Prostate gland (tissue), 2 donors: ENCODE measurements around the gene PLRG1. TPM values are rescaled to one million over a fixed set of nuclear protein-coding genes. Genes with fewer than 3 reads are reported as not detected.

ENCODE experiments used
- DNase-seq: peaks from one replicate; pipeline ENCODE4 v3.0.0-alpha.2; 2019; ENCODE audit warnings: low spot score
- H3K27ac ChIP-seq, 2 donors: fragments of 200-600 bp; sonication (generic); 2 replicates each; pipeline ENCODE4 v1.5.1; 2017 to 2019
- H3K27me3 ChIP-seq: fragments of 200-600 bp; sonication (generic); replicated peaks from 2 replicates; pipeline ENCODE4 v1.5.1; 2019; ENCODE audit not compliant: insufficient read depth
- H3K36me3 ChIP-seq, 2 donors: fragments of 200-600 bp; sonication (generic); 1 replicate in 1 of 2; 2 replicates in 1 of 2; pipeline versions ENCODE4 v1.5.1 to v1.8.1; 2017 to 2019
- H3K4me1 ChIP-seq: fragments of 200-600 bp; sonication (generic); replicated peaks from 2 replicates; pipeline ENCODE4 v1.5.1; 2019
- H3K4me3 ChIP-seq, 2 donors: fragments of 200-600 bp; sonication (generic); 2 replicates each; pipeline ENCODE4 v1.5.1; 2017 to 2019
- H3K9me3 ChIP-seq: fragments of 200-600 bp; sonication (generic); 2 replicates; pipeline ENCODE4 v1.5.1; 2017
- POLR2A ChIP-seq: fragments of 450-650 bp; IDR thresholded peaks from one replicate; pipeline ENCODE4 v1.6.1; 2016; ENCODE audit warnings: antibody characterized with exemption, mild to moderate bottlenecking
- POLR2AphosphoS5 ChIP-seq: sonication (generic); formaldehyde crosslinking; IDR thresholded peaks from one replicate; pipeline ENCODE4 v1.6.1; 2017; ENCODE audit warnings: antibody characterized with exemption
- WGBS: methylation state at CpG from one replicate; pipeline ENCODE4 v1.1.5; 2018; 5-methylcytosine and 5-hydroxymethylcytosine counted together
- intact Hi-C: fragments of 100-400 bp; cut with DNase I; formaldehyde crosslinking; loops from one replicate; pipeline ENCODE4 v1.14.2; 2022
- total RNA-seq, 2 donors: library from RNA; depleted of rRNA; stranded (reverse); fragments of >200 nt; gene quantifications; one replicate each; pipeline ENCODE4 v1.1.0, GENCODE V29; 2016
- TF ChIP-seq, protein P1 (sequence below), 4 experiments: fragments of 200-600 bp in 2 of 4; fragments of 450-650 bp in 2 of 4; sonication (generic) in 2 of 4; IDR thresholded peaks; 1 replicate in 3 of 4; 2 replicates in 1 of 4; pipeline ENCODE4 v1.5.1; 2016 to 2019; ENCODE audit warnings: antibody characterized with exemption in 4 of 4, mild to moderate bottlenecking in 2 of 4, moderate library complexity in 2 of 4

Gene PLRG1
- total RNA-seq, 2 donors from 2014 or later: 28.2 to 48.3 TPM

DNA sequence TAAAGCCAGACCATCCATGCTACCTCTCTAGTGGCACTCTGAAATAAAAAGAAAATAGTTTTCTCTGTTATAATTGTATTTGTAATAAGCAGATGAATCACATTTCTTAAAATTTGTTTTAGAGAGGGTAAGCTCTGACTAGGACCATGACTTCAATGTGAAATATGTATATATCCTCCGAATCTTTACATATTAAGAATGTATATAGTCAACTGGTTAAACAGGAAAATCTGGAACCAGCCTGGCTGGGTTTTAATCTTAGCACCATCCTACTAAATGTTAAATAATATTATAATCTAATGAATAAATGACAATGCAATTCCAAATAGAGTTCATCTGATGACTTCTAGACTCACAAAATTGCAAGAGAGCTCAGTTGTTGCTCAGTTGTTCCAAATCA lies 14.1 kb upstream of the PLRG1 start:
- intact Hi-C loops: no loop called here
- H3K4me3 ChIP-seq: no peak overlapping the region
- WGBS: 71% methylated on average over 1 of the region's 1 CpG
- DNase-seq: no peak
- H3K4me1 ChIP-seq: no peaks in the 10 kb centered on the region
- H3K27me3 ChIP-seq: no peaks in the 10 kb centered on the region
- no peaks in the 10 kb centered on the region for H3K36me3 ChIP-seq
- TF ChIP-seq, protein P1, sequence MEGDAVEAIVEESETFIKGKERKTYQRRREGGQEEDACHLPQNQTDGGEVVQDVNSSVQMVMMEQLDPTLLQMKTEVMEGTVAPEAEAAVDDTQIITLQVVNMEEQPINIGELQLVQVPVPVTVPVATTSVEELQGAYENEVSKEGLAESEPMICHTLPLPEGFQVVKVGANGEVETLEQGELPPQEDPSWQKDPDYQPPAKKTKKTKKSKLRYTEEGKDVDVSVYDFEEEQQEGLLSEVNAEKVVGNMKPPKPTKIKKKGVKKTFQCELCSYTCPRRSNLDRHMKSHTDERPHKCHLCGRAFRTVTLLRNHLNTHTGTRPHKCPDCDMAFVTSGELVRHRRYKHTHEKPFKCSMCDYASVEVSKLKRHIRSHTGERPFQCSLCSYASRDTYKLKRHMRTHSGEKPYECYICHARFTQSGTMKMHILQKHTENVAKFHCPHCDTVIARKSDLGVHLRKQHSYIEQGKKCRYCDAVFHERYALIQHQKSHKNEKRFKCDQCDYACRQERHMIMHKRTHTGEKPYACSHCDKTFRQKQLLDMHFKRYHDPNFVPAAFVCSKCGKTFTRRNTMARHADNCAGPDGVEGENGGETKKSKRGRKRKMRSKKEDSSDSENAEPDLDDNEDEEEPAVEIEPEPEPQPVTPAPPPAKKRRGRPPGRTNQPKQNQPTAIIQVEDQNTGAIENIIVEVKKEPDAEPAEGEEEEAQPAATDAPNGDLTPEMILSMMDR (IDR thresholded peaks at IDR 0.05): no peak
- TF ChIP-seq POLR2A: no peak
- TF ChIP-seq POLR2AphosphoS5: no peak
- no peaks in the 10 kb centered on the region for H3K9me3 ChIP-seq
- H3K27ac ChIP-seq: no peak overlapping the region

DNA sequence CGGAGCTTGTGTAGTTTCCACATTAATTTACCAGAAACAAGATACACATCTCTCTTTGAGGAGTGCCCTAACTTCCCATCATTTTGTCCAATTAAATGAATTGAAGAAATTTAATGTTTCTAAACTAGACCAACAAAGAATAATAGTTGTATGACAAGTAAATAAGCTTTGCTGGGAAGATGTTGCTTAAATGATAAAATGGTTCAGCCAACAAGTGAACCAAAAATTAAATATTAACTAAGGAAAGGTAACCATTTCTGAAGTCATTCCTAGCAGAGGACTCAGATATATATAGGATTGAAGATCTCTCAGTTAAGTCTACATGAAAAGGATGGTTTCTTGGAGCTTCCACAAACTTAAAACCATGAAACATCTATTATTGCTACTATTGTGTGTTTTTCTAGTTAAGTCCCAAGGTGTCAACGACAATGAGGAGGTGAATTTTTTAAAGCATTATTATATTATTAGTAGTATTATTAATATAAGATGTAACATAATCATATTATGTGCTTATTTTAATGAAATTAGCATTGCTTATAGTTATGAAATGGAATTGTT lies 12.6 kb upstream of the PLRG1 start, which contains the start of gene FGB:
Gene FGB, plus strand, starts transcription at position 315 of the 558 bp plus-strand sequence. Its CDS starts 8 bp downstream, at position 323.
- DNase-seq: no peak
- no peaks in the 10 kb centered on the region for H3K9me3 ChIP-seq
- H3K27ac ChIP-seq: no peak within 1 kb of the TSS
- H3K27me3 ChIP-seq: no peaks in the 10 kb centered on the region
- intact Hi-C loops: no loop called here
- WGBS: 78% methylated on average over 2 of the region's 2 CpGs
- no peaks in the 10 kb centered on the region for H3K36me3 ChIP-seq
- H3K4me3 ChIP-seq: no peak within 1 kb of the TSS
- no peak for TF ChIP-seq POLR2AphosphoS5
- TF ChIP-seq, protein P1 (IDR thresholded peaks at IDR 0.05): no peak
- TF ChIP-seq POLR2A: no peak
- no peaks in the 10 kb centered on the region for H3K4me1 ChIP-seq

DNA sequence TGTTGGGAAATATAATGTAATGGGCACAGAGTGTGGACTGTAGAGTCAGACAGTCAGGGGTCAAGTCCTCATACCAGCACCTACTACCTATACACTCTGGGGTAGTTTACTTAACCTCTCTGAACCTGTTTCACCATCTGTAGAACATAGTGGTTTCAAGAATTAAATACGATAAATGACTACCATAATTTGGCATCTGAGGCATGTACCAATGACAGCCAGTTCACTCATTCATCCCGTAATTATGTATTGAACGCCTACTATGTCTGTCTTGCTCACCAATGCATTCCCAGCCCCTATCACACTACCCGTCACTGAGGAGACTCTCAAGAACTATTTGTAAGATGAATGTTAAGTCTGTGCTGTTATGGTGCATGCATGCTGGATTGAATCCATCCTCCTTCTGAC lies 10.6 kb upstream of the PLRG1 start:
- H3K27ac ChIP-seq: no peak overlapping the region
- no peak overlapping the region for H3K4me3 ChIP-seq
- H3K27me3 ChIP-seq: no peaks in the 10 kb centered on the region
- WGBS: 81% methylated on average over 4 of the region's 4 CpGs
- DNase-seq: no peak
- H3K9me3 ChIP-seq: no peaks in the 10 kb centered on the region
- intact Hi-C loops: no loop called here
- no peaks in the 10 kb centered on the region for H3K4me1 ChIP-seq
- no peaks in the 10 kb centered on the region for H3K36me3 ChIP-seq
- TF ChIP-seq POLR2AphosphoS5 (no peak), POLR2A (no peak)
- TF ChIP-seq, protein P1 (IDR thresholded peaks at IDR 0.05): no peak

DNA sequence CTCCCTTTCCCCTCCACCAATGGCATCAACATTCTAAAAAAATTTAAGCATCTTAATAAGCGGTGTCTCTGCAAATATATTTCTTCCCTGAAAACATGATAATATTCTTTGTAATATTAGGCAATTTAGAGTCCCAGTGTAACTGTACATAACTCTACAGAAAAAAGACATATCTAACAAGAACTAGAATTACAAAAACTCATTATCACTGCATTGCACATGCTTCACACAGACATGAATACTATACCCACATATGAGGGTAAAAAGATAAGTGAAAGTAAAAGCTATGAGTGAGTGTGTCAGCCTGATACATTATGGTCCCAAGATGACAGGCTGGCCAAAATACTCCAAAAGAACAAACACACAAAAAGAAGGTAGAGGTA lies 10.2 kb upstream of the PLRG1 start:
- Histone ChIP-seq H3K27me3 (no peaks in the 10 kb centered on the region), H3K9me3 (no peaks in the 10 kb centered on the region), H3K4me3 (no peak overlapping the region), H3K36me3 (no peaks in the 10 kb centered on the region), H3K27ac (no peak overlapping the region), H3K4me1 (no peaks in the 10 kb centered on the region)
- WGBS: 91% methylated on average over 1 of the region's 1 CpG
- no peak for DNase-seq
- intact Hi-C loops: no loop called here
- TF ChIP-seq POLR2AphosphoS5: no peak
- no peak for TF ChIP-seq POLR2A
- TF ChIP-seq, protein P1 (IDR thresholded peaks at IDR 0.05): no peak
